NCI-H524 (cell line): Measurements from ENCODE around the gene SLC22A23.

Experiments used
- DNase-seq, 2 experiments: peaks; one replicate each; lab custom pipeline; 2025; lab: John Stamatoyannopoulos, UW

SLC22A23 gene, protein sequence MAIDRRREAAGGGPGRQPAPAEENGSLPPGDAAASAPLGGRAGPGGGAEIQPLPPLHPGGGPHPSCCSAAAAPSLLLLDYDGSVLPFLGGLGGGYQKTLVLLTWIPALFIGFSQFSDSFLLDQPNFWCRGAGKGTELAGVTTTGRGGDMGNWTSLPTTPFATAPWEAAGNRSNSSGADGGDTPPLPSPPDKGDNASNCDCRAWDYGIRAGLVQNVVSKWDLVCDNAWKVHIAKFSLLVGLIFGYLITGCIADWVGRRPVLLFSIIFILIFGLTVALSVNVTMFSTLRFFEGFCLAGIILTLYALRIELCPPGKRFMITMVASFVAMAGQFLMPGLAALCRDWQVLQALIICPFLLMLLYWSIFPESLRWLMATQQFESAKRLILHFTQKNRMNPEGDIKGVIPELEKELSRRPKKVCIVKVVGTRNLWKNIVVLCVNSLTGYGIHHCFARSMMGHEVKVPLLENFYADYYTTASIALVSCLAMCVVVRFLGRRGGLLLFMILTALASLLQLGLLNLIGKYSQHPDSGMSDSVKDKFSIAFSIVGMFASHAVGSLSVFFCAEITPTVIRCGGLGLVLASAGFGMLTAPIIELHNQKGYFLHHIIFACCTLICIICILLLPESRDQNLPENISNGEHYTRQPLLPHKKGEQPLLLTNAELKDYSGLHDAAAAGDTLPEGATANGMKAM

DNA sequence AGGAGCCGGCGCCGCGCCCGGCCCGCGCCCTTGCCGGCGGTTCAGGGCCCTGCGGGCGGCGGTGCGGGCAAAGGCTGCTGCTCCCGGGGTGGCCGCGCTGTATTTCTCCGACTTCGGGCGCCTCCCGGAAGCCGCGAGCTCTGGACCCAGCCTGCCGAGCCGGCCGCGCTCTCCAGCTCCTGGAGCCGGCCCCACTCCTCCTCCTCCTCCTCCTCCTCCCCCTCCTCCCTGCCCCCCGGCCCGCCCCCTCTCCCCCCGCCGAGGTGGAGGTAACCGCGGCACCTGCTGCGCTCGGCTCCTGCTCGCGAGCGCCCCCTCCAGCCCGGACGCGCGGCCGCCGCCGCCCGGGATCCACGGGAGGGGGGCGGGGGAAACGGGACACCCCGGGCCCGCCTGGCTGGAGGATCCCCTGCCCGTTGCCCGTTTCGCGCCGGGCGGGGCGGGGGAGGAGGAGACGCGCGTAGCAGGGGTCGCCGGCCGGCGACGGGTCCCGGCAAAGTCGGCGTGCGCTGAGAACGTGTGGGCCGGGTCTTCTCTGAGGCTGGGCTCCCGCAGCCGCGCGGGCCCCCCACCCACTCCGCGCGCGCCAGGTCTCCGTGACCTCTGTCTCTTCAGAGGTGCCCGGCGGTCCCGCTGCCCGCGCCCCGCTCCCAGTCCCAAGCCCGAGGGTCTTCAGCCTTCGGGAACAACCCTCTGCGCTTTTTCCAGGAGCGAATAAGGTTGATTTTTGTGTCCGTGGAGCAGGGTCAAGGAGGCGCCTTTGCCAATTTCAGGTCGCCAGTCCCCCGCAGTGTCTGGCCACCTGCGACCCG, at the start of gene SLC22A23:
SLC22A23 (minus strand) TSS at position 153 of the 812 bp plus-strand sequence. CDS start 491 bp downstream, outside the sequence.
- DNase-seq, result peak; percentile 24 to 53

DNA sequence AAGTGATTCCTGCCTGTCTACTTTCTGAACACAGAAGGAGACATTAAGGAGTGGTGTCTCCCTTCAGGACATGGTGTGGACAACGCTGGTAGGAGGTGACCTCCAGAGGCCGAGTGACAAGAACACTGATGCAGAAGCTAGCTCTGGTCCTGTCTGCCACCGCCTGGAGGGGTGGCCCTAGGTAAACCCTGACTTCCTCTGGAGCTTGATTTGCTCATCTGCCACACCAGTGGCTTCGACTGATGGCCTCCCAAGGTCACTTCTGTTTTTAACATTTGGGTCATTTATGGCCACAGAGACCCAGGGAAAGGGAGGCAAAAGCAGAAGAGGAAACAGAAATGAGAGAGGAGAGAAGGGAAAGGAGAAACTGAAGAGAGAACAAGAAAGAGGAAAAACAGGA, 49.4 kb upstream of the SLC22A23 start:
- DNase-seq, result no peak

DNA sequence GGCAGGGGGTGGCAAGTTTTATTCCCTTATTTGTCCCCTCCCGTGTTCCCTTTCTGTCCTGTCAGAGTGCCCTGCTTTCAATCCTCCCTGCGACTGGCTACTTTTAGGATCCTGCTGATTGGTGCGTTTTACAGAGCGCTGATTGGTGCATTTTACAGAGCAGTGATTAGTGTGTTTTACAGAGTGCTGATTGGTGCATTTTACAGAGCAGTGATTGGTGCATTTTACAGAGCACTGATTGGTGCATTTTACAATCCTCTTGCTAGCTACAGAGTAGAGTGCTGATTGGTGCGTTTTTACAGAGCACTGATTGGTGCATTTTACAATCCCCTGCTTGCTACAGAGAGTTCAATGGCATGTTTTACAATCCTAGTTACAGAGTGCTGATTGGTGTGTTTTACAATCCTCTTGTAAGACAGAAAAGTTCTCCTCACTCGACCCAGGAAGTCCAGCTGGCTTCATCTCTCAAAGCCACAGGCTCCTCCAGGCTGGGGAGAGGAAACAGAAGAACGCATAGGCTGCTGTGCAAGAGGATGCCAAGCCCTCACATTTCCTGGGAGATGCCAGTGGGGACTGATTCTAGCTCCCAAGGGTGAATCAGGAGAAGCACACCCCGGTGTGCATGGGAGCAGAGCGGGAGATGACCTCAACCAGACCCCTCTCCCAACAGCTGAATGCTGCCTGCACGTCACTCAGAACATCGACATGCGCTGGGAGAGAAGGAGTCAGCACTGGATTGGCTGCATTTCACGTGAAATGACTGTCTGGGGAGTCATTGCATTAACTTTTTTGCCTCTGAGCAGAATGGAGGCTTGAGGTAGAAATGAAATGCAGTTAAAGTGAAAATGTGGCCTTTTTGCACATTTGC, 48.3 kb upstream of the SLC22A23 start:
- DNase-seq, result no peak

DNA sequence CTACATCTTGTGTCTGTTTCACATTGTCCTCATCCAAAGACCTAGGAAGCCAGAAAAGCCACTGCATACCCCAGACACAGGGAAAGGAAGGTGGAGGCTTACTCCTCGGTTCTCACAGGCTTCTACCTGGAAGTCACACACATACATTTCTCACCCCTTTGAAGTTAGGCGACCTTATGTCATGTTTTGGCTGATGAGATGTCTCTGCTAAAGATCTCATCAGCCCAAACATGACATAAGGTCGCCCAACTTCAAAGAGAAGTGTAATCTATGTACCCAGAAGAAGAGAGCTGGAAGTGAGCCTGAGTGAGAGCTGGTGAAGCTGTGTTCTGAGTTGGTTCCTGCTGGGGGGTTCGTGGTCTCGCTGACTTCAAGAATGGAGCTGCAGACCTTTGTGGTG, 47.5 kb upstream of the SLC22A23 start:
- no peak for DNase-seq

DNA sequence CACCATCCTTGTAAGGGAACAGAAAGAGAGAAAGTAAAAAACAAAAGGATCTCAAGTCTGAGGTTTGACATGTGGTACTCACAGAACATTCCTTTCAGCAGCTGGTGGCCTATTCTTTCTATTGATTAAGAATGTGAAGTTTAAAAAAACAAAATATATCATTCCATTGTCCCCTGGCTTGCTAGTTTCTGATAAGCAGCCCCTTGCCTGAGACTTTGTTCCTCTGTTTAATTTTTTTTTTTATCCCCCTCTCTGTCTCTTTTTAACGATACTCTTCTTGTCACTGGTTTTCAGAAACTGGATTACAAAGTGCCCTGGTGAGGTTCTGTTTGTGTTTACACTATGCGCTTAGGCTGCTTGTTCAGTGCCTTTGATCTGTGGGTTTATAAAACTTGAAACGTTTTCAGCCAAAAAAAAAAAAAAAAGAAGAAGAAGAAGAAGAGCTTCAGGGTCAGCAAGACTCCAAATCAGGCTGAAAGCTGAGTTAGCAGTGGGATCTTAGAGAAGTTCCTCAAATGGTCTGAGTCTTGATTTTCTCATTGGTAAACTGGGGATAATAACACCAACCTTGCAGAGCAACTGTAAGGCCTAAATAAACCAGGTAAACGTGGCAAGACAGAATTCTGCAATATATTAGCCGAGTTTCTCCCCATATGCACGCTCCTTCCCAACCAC, 45.1 kb upstream of the SLC22A23 start:
- no peak for DNase-seq

DNA sequence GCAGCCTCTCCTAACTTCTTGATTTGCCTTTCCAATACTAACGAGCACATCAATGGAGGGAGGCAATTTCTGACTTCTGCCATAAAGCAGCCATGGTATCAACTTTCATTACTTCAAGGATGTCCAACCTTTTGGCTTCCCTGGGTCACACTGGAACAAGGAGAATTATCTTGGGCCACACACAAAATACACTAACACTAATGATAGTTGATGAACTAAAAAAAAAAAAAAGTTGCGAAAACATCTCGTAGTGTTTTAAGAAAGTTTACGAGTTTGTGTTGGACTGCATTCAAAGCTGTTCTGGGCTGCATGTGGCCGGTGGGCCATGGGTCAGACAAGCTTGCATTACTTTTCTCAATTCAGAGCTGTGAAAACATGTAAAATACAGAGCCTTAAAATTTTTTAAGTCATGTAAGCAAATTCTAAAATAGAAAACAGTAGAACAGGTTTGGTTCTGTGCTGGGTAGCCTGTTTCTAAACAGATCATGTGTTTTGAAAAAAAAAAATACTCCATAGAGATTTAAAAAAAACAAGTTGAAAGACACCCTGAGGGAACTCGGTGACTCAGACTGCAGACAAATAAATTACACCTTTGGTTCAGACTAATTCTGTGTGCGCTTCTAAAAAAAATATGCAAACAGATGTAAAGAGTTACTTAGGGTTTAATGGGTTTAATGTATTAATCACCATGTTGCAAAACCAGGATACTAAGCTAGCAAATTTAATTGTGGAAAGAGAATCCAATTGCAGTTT, 43.6 kb upstream of the SLC22A23 start:
- DNase-seq, result no peak

DNA sequence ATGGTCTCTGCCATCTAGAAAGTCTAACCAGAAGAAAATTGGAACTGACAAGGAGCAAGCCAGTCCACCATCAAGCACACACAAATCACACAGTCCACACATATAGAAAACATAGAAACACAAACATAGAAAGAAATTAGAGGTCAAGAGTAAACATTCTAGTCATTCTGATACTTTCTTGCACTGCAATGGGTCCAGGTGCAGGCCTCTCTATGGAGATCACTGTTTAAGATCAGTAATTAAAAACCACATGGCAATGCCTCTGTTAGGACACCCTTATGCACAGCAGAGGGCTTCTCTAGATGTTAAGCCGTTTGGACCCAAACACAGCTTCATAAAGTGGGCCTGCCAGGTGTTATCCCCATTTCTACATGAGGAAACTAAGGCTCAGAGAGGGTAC, 42.8 kb upstream of the SLC22A23 start:
- DNase-seq, result peak in 1 of 2 experiments; percentile 12

DNA sequence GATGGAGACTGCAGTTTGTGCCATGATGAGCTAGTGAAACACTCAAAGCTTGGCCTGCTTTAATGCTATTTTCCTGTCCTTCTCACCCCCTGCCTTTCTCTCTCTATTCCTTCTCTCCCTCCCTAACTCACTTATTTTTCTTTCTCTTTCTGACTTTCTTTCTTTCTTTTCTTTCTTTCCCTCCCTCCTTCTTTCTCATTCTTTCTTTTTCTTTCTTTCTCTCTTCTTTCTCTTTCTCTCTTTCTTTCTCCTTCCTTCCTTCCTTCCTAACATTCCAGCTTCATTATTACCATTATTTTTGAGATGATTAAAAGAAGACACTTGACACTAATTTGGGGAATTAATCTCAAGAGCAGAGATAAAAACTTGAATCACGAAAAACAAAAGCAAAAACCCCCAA, 39.5 kb upstream of the SLC22A23 start:
- no peak for DNase-seq

DNA sequence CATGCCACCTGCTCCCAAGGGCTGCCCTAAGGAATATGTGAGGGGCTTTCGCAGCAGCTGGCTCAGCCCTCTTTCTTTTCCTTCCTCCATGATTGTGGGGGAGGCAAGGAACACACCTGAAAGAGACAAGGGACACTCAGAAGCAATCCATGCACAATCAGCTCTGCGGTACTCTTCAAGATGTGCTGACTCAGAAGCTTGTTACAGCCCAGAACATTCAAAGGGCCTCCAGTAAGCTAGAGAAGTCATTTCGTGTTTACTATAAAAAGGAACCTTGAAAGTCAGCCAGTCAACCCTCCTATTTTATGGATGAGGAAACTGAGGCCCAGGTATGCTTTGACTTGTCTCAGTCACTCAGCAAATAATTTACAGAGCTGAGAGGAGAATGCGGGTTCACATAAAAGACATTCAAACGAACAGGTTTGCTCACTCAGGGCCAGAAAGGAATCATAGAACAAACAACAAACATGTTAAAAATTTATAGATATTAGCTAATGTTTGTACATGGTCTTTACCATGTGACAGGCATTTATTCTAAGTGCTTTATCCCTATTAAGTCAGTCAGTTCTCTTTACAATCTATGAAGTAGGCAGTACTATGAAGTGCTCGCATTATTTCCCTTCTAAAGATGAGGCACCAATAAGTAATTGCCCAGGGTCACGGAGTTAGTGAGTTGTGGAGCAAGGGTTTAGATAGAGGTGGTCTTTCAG, 37.7 kb upstream of the SLC22A23 start:
- no peak for DNase-seq

DNA sequence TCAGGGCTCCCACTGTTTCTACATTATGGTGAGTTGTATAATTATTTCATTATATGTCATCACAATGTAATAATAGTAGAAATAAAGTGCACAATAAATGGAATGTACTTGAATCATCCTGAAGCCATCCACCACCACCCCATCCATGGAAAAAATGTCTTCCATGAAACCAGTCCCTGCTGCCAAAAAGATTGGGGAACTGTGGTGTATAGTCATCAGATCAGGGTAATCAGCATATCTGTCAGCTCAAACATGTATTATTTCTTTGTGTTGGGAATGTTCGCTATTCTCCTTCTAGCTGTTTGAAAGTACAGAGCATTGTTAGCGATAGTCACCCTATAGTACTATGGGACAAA, 33.8 kb upstream of the SLC22A23 start:
- no peak for DNase-seq

DNA sequence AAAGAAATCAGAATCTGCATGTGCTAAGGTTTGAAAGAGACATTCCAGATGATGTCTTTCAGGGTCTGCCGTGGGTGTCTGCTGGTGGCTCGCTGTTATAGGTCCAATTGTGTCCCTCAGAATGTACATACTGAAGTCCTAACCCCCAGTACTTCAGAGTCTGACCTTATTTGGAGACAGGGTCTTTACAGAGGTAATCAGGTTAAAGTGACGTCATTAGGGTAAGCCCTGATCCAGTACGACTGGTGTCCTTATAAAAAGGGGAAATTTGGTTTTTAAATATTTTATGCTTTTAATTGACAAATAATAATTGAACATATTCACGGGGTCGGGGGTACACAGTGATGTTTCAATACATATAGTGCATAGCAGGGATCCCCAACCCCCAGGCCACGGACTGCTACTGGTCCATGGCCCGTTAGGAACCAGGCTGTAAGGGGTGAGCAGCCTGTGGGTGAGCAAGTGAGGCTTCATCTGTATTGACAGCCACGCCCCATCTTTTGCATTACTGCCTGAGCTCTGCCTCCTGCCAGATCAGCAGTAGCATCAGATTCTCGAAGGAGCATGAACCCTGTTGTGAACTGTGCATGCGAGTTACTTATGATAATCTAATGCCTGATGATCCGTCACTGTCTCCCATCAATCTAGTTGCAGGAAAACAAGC, 33.2 kb upstream of the SLC22A23 start:
- DNase-seq, result no peak

DNA sequence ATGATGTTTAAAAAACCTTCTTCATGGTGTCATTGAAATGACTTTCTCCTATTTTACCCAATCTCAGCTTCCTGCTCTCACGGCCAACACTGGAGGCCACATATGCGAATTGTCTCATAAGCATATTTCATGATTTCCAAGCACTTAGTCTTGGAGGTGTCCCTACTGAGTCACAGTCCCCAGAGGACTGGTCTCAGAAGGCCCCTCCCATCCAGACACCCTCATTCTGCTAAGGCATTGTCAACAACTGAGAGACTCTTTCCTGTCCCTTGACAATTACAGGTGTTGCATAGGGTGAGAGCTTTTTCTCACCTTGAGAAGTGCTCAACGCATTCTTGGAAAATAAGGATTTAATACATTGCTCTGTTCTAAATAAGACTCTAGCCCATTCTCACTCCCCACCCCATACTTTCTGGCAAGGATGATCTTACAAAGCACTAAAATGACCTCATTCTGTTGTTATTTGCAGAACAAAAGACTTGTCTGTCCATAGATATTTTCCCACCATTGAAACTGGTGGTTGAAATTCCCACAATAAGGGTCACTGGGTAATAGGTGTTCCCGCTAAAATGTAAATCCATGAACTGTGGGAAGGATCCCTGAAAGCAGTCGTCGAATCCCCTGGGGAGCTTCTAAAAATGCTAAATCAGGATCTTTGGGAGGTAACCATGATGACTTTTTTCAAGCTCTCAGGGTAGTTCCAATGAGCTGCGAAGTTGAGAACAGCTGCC, 32.3 kb upstream of the SLC22A23 start:
- DNase-seq, result no peak

DNA sequence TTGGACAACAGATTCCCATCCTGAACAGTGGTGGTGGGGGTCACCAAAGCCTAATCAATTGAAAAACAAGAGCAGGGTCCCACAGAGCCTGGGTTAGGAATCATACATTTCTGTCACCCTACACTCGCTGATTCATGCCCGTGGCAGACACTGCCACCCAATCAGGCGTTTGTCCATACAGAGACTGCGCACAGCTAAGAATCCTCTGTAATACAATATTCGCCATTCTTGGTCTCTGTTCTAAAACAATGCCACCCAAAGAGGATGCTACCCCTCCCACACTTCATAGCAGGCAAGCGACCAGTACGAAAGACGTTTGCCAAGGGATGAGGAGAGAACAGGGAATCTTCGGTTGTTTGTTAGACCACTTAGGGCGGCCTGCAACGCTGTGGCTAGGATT, 28.1 kb upstream of the SLC22A23 start:
- no peak for DNase-seq

DNA sequence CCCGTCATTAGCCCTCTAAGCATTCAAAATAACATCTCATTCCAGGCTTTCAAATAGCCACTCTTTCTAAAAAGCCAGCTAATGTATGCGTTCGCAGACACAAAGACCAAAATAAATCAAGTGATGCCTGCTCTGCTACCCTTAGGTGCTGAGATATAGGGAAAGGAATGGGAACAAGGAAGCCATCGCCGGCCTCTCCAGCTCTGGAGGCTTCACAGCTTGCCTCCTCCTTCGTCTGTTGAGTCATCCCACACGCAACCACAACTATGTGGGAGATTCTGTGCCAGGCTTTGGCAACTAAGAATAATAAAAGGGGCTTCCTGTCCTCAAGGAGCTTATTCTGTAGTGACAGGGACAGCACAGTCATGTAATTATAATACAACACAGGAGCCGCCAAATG, 27.3 kb upstream of the SLC22A23 start:
- no peak for DNase-seq

DNA sequence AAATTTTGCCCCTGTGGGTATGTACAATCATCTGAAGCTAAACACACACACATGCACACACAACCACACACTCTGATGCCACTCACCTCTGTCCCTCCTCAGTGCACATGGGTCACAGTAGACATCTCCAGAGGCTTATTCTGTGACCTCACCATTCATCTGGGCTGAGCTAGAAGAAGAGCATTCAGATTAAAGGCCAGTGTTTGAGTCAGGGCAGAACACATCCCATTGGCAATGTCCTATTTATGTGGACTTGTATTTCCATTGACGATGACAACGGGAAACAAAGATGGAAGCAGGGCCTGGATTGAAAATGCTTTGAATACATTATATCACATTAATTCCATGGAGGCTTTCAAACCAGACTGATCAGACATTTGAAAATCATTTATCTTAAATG, 26.8 kb upstream of the SLC22A23 start:
- no peak for DNase-seq

DNA sequence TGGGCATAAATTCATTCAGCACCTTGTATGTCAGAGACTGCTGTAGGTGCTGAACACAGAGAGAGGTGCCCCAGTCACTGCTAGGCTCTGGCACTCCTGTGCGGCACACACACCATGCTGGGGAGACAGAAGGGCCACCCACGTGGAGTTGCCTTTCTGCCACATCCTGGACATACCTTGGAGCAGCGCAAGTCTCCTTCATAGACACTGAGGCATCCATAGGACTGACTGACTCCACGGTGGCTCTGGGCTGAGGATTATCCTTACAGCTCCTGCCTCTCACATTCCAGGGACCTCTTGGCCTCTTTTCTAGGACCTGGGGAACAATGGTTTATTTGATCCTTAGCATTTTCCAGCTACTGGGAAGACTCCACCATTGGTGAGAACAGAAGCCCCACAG, 26.0 kb upstream of the SLC22A23 start:
- no peak for DNase-seq

DNA sequence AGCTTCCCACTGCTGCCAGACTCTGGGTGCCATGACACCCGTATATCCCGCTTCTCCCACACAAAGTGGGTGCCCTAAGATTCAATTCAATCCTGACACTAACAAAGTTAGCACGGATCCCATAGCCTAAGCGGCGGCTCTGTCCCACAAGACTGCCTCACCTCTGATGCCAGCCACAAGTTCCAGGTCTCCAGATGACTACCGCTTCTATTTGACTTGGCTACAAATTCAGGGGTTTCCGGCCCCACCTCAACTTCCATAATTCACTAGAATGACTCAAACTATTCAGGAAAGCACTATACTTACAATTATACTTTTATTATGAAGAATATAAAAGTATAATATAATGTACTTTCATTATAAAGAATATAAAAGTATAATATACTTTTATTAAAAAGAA, 24.8 kb upstream of the SLC22A23 start:
- no peak for DNase-seq

DNA sequence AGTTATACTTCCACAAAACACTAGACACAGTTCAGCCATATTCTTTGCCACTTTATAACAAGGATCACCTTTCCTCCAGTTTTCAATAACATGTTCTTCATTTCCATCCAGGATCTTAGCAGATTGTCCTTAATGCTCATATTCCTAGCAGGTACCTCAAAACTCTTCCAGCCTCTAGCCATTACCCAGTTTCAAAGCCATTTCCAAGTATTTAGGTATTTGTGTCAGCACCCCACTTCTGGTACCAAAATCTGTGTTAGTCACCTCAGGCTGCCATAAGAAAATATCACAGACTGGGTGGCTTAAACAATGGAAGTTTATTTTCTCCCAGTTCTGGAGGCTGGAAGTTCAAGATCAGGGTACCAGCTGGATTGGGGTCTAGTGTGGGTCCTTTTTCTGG, 23.2 kb upstream of the SLC22A23 start:
- DNase-seq, result no peak

DNA sequence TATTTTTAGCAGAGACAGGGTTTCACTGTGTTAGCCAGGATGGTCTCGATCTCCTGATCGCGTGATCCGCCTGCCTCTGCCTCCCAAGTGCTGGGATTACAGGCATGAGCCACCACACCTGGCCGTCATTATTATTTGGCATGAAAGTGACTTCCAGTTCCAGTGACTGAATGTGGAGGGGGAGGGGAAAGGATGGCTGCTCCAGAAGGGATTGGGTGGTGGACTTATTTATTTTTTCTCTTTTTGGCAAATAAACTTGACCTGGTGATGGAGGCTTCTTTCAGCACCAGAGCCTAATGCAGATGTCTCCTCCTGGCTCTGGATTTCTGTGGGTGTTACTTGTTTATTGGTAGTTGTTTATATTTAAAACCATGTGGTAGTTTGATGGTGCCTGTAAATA, 16.9 kb upstream of the SLC22A23 start:
- DNase-seq, result no peak
